Erythroblast (primary cell): ENCODE data around the gene ST8SIA6.
"Not testable (repeated sequence)": the region's sequence is repeated elsewhere in the genome, so short reads cannot be mapped to it uniquely, and the experiment has no call there.

Experiments
- DNase-seq, 2 experiments: peaks; one replicate each; lab custom pipeline; 2025; lab: John Stamatoyannopoulos, UW
- GATA1 ChIP-seq: IDR thresholded peaks from 2 replicates; pipeline ENCODE4 v1.6.1; 2011; ENCODE audit warnings: low read depth, mild to moderate bottlenecking, control low read depth, low read length, moderate library complexity
- POLR2A ChIP-seq: IDR thresholded peaks from 2 replicates; pipeline ENCODE4 v1.6.1; 2011; ENCODE audit warnings: mild to moderate bottlenecking, low read length

The ST8SIA6 gene

DNA sequence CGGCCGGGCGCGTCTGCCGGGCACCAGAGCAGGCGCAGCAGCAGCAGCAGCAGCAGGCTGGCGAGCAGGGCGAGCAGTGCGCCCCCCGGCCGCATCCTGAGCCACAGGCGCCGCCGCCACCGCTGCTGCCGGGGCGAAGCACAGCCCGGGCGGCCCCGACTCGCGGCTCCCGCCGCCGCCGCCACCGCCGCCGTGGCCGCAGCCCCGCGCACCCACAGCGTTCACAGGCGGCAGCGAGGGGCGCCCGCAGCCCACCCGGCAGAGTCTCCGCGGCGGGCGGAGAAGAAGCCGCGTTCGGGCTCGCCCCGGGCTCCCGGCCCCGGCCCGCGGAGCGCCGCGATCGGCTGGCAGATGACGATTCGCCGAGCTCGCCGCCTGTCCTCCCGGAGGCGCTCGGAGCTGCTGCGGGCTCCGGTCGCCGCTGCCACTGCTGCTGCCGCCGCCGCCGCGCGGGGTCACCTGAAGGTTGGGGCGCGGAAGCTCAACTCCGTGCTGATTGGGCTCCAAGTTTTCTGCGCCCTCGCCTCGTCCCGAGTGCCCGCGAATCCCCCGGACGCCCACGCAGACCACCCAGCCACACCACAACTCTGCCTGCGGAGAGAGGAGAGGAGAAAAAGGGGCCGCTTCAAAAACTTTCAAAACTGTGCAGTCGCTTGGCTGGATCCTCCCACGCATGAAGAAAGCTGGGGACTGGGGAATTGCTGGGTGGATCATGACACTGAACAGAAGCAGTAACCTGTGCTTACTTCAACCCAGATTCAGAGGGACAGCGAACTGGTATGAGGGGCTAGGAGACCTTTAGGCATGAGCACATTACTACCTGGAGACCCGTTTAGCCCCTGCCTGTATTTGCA, at the start of gene ST8SIA6:
Gene ST8SIA6, minus strand, starts transcription at position 435 of the 854 bp plus-strand sequence. Its CDS starts 340 bp downstream, at position 95.
- peak; percentile 81 to 83 for DNase-seq

DNA sequence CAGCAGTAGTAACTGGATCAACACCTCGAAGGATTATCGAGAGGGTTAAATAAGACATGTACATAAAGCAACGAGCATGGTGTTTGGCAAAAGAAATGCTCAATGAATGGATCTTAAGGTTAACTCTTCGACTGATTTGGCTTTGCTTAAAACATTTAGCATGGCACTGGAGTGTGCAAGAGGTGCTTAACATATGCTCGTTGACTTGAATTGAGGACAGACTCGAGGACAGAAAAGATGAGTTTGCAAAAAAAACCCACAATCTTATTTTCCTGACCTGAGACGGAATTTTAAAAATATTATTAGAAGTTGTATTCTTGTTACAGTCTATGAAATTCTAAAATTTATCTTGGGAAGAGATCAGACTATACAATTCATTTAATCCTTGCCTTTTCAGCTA, 49.4 kb upstream of the ST8SIA6 start:
- no peak for DNase-seq
- TF ChIP-seq POLR2A: no peak
- TF ChIP-seq GATA1: no peak

More for the DNA sequence above, at the start of gene ST8SIA6:
- no peak for TF ChIP-seq GATA1
- TF ChIP-seq POLR2A: no peak

DNA sequence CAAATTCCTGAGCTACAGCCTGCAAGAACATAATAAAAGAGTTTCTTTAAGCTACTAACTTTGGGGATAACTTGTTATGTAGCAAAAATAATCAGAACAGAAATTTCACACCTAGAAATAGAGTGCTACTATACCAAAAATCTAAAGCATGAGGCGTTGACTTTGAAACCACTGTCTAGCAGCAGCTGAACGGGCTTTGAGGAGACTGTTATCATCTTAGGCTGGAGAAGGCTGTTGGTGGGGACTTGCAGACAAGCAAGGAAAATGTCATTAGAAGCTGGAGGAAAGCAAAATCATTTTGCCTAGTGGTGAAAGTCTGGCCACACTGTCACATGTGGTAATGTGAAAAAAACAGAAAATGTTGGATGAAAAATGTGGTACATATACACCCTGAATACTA, 48.4 kb upstream of the ST8SIA6 start:
- TF ChIP-seq GATA1: no peak
- TF ChIP-seq POLR2A: no peak
- DNase-seq: no peak

DNA sequence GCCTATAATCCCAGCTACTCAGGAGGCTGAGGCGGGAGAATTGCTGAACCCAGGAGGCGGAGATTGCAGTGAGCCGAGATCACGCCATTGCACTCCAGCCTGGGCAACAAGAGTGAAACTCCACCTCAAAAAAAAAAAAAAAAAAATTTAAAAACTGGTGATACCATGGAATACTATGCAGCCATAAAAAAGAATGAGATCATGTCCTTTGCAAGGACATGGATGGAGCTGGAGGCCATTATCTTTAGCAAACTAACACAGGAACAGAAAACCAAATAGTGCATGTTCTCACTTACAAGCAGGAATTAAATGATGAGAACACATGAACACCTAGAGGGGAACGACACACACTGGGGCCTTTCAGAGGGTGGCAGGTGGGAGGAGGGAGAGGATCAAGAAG, 44.6 kb upstream of the ST8SIA6 start:
- DNase-seq: not testable (repeated sequence)

DNA sequence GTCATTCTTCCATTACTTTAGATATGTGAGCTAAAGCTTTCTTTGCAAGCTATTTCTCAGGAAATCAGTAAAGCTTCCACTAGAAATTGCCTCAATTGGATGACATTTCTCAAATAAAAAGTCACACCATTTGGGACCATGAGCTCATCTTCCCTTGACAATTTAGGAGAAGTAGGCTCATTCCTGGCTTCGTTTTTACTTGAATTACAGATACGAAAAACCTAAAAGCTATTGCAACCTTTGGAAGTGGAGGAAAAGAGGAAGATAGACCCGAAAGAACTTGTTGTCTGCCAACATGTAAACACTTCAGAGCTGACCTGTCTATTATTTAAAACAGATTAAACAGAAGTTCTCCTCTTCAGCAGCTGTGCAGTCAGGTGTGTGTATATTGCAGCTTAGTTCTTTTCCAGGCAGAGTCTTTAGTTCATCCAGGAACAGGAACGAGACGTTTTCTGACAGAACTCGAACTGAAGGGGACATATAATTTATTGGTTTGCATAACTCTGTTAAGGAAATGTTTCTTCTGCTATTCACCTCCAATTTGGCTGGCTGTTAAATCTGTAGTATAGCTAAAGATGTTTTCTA, 43.1 kb upstream of the ST8SIA6 start:
- DNase-seq: no peak
- TF ChIP-seq POLR2A (no peak), GATA1 (no peak)

DNA sequence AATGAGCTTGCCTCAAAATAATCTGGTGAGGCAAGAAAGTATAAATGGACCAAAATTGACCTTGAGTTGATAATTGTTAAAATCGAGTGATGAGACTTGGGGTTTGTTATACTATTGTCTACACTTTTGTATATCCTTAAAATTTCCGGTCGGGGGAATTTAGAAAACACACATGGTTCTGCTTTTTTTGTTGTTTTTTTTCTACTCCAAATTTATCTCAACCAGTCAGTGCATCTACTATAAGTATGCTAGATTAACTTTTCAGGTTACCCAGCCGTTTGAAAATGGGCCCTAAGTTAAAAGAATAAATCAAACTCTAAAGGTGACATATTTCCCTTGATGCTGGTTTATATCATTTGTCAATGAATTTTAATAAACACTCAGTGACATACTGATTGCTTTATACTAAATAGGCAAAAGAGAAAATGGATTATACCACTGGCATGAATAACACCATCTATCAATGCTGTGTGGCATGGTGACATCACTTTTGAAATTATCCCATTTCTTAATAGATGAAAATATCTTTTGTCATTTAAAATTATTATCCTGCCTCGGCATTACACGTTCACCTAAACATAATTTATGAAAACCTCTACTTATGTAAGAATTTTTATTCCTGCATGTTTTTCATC, 40.3 kb upstream of the ST8SIA6 start:
- no peak for DNase-seq
- TF ChIP-seq POLR2A (no peak), GATA1 (no peak)

DNA sequence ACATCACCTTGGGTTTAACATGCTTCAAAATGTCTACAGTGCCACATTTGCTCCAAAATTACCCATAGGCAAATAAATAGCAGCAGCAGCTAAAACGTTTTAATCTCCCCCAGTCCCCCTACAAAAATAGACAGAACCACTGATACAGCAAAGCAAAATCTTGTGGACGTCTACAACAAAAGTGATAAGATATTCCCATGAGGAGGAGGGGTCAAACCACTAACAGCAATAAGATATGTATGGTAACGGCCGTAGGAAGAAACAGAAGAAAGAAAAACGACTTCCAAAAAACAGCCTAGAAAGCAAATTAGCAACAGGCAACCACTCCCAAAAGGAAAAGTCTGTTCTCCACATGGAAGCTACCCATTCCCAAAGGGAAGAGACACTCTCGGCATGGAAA, 34.5 kb upstream of the ST8SIA6 start:
- DNase-seq: peak in 1 of 2 experiments; percentile 25

DNA sequence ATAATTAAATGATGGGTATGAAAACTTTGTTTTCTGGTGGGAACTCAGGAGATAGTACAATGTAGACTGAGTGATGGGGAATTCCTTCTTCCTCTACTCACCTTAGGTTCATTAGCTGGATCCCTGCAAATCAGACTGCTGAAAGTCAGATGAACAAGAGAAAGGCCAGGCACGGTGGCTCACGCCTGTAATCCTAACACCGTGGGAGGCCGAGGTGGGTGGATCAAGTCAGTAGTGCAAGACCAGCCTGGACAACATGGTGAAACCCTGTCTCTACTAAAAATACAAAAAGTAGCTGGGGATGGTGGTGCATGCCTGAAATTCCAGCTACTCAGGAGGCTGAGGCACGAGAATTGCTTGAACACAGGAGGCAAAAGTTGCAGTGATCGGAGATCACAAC, 28.7 kb upstream of the ST8SIA6 start:
- no peak for DNase-seq
- TF ChIP-seq GATA1 (no peak), POLR2A (no peak)

More for the DNA sequence above, 34.5 kb upstream of the ST8SIA6 start:
- TF ChIP-seq POLR2A: no peak
- TF ChIP-seq GATA1: no peak

DNA sequence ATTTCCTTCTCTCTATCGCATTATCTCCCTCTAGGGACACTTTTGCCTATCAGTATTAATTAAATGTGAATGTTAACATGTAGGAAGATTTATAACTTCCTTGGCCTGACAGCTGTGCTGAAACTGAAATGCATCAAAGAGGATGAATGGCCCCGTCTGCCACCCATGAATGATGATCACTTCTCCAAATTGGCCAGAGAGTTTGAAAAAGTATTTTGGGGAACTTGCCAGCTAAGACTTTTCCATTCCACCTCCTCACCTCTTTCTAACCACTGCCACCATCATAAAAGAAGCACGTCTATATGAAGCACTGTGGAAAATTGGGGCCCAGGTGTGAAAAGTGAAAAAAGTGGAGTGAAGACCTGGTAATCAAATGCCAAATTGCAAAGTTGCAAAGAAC, 25.4 kb upstream of the ST8SIA6 start:
- no peak for DNase-seq
- TF ChIP-seq POLR2A: no peak
- TF ChIP-seq GATA1: no peak

GRCh38 chr10:17479015-17479615, 24.7 kb upstream of the ST8SIA6 start:
- DNase-seq: no peak
- no peak for TF ChIP-seq POLR2A
- TF ChIP-seq GATA1: no peak

GRCh38 chr10:17476073-17476472, 21.7 kb upstream of the ST8SIA6 start:
- TF ChIP-seq POLR2A: no peak
- TF ChIP-seq GATA1: no peak

DNA sequence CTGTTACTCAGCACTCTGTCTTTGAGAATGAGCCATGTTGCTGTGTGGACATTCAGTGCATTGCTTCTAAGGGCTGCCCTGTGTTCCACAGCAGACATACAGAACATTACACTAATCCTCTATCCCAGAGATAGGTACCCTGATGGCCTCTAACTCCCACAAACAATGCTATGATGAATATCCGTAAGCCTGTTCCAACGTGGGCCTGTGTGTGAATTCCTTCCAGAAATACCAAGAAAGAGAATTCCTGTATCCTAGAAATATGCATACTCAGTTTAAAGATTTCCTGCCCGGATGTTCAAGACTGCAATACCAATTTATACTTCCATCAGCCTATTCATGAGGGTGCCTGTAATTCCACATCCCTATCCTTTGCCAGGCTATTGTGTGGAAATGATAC, 21.3 kb upstream of the ST8SIA6 start:
- DNase-seq: no peak

More at GRCh38 chr10:17476073-17476472, 21.7 kb upstream of the ST8SIA6 start:
- DNase-seq: no peak

DNA sequence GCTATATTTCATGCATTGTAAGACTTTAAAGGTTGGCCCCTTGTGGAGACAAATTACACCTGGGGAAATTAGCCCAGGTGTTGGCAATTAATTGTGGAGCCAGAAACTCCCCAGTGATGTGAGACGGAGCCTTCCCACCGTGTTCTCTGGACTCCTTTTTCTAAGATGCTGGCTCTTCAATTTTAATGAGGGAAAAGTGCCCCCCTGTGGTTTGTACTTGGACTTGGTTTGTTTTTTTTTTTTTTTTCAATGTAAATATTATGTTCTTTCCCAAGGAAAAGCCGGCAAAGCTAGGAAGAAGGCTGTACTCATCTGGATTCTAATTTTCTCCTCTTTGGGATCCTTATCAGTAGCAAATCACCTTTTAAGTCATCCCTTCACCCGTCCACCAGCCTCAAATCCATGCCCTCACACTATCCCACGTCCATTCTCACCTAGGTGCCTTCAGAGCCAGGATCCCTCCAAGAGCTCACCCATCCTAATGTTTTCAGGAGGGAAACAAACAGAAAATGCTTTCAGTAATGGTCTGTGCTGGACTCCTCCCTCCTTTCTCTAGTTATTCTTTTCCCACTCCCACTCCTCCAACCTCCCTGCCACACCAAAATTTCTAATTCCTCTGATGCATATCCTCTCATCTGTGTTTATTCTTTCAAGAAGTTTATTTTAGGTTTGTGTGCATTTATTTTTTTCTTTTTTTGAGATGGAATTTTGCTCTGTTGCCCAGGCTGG, 20.4 kb upstream of the ST8SIA6 start:
- TF ChIP-seq GATA1 (no peak), POLR2A (no peak)
- DNase-seq: peak; percentile 51 to 62

More for the DNA sequence above, 21.3 kb upstream of the ST8SIA6 start:
- TF ChIP-seq GATA1 (no peak), POLR2A (no peak)
